Mammary epithelial cell (primary cell): Measurements from ENCODE around the gene TFEB.

Experiments used
- EZH2 ChIP-seq: IDR thresholded peaks from 2 replicates; pipeline ENCODE4 v1.6.1; 2012; ENCODE audit warnings: low read length, inconsistent platforms, borderline replicate concordance
- TF ChIP-seq, protein P1 (sequence below), 2 donors: IDR thresholded peaks in 1 of 2; conservative IDR thresholded peaks in 1 of 2; 2 replicates each; pipeline ENCODE4 v1.5.1; 2011 to 2012; ENCODE audit warnings: inconsistent platforms in 2 of 2, low read length in 2 of 2, mild to moderate bottlenecking in 2 of 2, control low read depth in 1 of 2, low read depth in 1 of 2; ENCODE audit not compliant: insufficient read depth in 1 of 2; ENCODE audit errors: extremely low read depth in 1 of 2

DNA sequence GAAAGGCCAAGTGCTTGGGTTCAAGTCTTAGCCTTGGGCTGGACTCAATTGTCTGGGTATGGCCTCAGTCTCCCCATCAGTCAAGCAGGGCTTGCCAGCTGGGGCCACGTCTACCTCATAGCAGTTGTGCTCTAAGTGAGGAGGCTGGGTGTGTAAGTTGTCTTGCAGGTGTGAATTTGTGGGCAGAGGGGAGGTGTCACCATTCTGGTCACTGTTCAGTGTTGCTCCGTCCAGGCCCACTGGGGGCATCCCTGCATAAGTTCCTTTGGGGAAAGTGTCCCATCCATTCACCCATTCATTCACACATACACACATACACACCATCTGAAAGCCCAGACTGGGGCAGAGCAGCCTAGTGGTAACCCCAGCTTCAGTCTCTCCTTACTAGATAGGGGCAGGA is 36.3 kb downstream of the TFEB start:
- TF ChIP-seq EZH2: no peak
- TF ChIP-seq, protein P1, sequence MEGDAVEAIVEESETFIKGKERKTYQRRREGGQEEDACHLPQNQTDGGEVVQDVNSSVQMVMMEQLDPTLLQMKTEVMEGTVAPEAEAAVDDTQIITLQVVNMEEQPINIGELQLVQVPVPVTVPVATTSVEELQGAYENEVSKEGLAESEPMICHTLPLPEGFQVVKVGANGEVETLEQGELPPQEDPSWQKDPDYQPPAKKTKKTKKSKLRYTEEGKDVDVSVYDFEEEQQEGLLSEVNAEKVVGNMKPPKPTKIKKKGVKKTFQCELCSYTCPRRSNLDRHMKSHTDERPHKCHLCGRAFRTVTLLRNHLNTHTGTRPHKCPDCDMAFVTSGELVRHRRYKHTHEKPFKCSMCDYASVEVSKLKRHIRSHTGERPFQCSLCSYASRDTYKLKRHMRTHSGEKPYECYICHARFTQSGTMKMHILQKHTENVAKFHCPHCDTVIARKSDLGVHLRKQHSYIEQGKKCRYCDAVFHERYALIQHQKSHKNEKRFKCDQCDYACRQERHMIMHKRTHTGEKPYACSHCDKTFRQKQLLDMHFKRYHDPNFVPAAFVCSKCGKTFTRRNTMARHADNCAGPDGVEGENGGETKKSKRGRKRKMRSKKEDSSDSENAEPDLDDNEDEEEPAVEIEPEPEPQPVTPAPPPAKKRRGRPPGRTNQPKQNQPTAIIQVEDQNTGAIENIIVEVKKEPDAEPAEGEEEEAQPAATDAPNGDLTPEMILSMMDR (conservative IDR thresholded peaks at IDR 0.05 in 1 of 2, IDR thresholded peaks at IDR 0.05 in 1 of 2; ENCODE audit: extremely low read depth in 1 of 2, insufficient read depth in 1 of 2, low read depth in 1 of 2, low read length in 2 of 2): no peak
